ENCODE data around the gene SCAMP1. TPM values are rescaled to one million over a fixed set of nuclear protein-coding genes. Genes with fewer than 3 reads are reported as not detected.

SCAMP1 gene
- polyA plus RNA-seq, 4 donors: 3.5 to 24.5 (median 7.7) TPM

DNA sequence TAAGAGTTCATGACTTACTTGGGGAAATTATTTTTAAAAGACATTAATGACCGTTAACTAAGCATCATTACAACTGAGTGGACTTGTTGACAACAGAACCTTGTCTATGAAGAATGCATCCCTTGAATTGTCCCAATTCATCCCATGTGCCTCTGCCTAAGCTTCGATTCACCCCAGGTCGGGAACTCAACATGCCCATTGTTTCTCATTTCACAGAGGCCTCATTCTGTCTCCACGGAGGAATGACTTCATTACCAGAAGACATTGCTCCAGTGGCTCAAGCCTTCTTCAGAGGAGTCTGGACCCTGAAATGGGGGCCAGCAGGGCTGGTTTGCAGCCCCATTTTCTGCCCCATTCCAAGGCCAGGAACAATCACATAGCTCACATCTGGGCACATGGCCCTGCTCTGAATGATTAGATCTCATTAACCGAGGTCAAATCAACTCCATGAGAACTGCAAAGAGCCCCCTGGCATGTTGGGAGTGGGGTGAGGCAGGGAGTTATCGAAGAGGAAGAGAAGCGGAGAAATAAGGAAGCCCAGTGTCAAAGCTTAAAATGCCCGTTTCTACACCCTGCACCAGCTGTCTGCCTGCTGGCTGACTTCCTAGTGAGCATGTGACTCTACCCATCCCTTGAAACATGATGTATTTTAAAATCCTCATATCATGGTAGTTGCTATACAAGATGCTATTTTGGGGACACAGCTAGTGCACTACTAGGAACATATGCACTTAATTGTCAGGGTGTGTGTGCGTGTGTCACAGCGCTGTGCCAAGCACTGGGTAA lies 150.9 kb downstream of the SCAMP1 start:
- WGBS, 3 donors: 69 to 85% (median 83%) methylated on average over 10 of the region's 10 CpGs

DNA sequence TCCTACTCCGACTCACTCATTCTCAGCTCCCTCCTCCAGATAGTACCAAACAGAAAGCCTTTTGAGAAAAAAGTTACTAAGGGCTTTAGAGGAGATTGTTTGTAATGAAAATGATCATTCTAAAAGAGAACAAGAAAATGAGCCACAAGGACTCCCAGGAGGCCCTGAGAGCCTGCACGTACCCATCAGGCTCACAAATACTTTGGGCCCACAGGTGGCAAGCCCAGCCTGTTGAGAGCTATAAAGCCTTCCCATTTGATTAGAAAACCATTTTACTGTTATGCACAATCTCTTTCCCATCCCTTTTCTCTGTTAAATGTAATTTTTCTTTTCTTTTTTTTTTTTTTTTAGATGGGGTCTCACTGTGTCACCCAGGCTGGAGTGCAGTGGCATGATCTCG lies 152.0 kb downstream of the SCAMP1 start:
- WGBS, 3 donors: 92 to 96% (median 94%) methylated on average over 3 of the region's 3 CpGs
- FAIRE-seq: no peak
- H3K36me3 ChIP-seq (ENCODE audit: control insufficient read depth in 3 of 3, insufficient read depth in 2 of 3, low read depth in 1 of 3, low read length in 3 of 3): peaks cover 0 to 13% (median 0%) of the 10 kb centered on the region in 3 donors
- no peaks in the 10 kb centered on the region for H3K9me3 ChIP-seq (ENCODE audit: control insufficient read depth in 2 of 2, insufficient read depth in 1 of 2, low read depth in 1 of 2, low read length in 1 of 2)
- DNase-seq: no peak
- no peak overlapping the region for H3K4me3 ChIP-seq (ENCODE audit: low read depth in 1 of 3, low read length in 3 of 3)
- no peaks in the 10 kb centered on the region for H3K27me3 ChIP-seq (ENCODE audit: control insufficient read depth in 3 of 3, insufficient read depth in 3 of 3, low read length in 3 of 3)
- H3K4me1 ChIP-seq (ENCODE audit: control insufficient read depth in 3 of 3, insufficient read depth in 2 of 3, low read depth in 1 of 3, low read length in 2 of 3): peaks cover 0 to 24% (median 5%) of the 10 kb centered on the region in 3 donors
- H3K27ac ChIP-seq (ENCODE audit: low read depth in 1 of 3, low read length in 2 of 3): no peak overlapping the region

More for the DNA sequence above, 150.9 kb downstream of the SCAMP1 start:
- Histone ChIP-seq H3K27me3 (ENCODE audit: control insufficient read depth in 3 of 3, insufficient read depth in 3 of 3, low read length in 3 of 3) (no peaks in the 10 kb centered on the region), H3K4me1 (ENCODE audit: control insufficient read depth in 3 of 3, insufficient read depth in 2 of 3, low read depth in 1 of 3, low read length in 2 of 3) (peaks cover 0 to 27% (median 5%) of the 10 kb centered on the region in 3 donors), H3K36me3 (ENCODE audit: control insufficient read depth in 3 of 3, insufficient read depth in 2 of 3, low read depth in 1 of 3, low read length in 3 of 3) (peaks cover 0 to 18% (median 0%) of the 10 kb centered on the region in 3 donors), H3K4me3 (ENCODE audit: low read depth in 1 of 3, low read length in 3 of 3) (no peak overlapping the region), H3K27ac (ENCODE audit: low read depth in 1 of 3, low read length in 2 of 3) (peak overlapping the region in 1 of 3 donors; percentile 38), H3K9me3 (ENCODE audit: control insufficient read depth in 2 of 2, insufficient read depth in 1 of 2, low read depth in 1 of 2, low read length in 1 of 2) (no peaks in the 10 kb centered on the region)
- FAIRE-seq (no peak), DNase-seq (no peak)

DNA sequence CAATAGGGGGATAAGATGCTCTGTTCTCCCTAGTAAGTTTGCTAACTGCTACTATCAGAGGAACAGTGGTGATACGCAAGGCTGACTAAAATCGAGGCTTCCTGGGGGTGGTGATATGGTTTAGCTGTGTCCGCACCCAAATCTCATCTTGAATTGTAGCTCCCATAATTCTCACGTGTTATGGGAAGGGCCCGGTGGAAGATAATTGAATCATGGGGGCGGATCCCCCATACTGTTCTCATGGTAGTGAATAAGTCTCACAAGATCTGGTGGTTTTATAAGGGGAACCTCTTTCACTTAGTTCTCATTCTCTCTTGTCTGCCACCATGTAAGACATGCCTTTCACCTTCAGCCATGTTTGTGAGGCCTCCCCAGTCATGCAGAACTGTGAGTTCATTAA lies 153.0 kb downstream of the SCAMP1 start:
- FAIRE-seq (no peak), DNase-seq (no peak)
- Histone ChIP-seq H3K4me1 (ENCODE audit: control insufficient read depth in 3 of 3, insufficient read depth in 2 of 3, low read depth in 1 of 3, low read length in 2 of 3) (peaks cover 3 to 25% (median 5%) of the 10 kb centered on the region in 3 donors), H3K9me3 (ENCODE audit: control insufficient read depth in 2 of 2, insufficient read depth in 1 of 2, low read depth in 1 of 2, low read length in 1 of 2) (no peaks in the 10 kb centered on the region), H3K4me3 (ENCODE audit: low read depth in 1 of 3, low read length in 3 of 3) (no peak overlapping the region), H3K27ac (ENCODE audit: low read depth in 1 of 3, low read length in 2 of 3) (no peak overlapping the region), H3K27me3 (ENCODE audit: control insufficient read depth in 3 of 3, insufficient read depth in 3 of 3, low read length in 3 of 3) (no peaks in the 10 kb centered on the region), H3K36me3 (ENCODE audit: control insufficient read depth in 3 of 3, insufficient read depth in 2 of 3, low read depth in 1 of 3, low read length in 3 of 3) (peaks cover 0 to 13% (median 0%) of the 10 kb centered on the region in 3 donors)
- WGBS, 3 donors: 75 to 83% (median 80%) methylated on average over 6 of the region's 6 CpGs

DNA sequence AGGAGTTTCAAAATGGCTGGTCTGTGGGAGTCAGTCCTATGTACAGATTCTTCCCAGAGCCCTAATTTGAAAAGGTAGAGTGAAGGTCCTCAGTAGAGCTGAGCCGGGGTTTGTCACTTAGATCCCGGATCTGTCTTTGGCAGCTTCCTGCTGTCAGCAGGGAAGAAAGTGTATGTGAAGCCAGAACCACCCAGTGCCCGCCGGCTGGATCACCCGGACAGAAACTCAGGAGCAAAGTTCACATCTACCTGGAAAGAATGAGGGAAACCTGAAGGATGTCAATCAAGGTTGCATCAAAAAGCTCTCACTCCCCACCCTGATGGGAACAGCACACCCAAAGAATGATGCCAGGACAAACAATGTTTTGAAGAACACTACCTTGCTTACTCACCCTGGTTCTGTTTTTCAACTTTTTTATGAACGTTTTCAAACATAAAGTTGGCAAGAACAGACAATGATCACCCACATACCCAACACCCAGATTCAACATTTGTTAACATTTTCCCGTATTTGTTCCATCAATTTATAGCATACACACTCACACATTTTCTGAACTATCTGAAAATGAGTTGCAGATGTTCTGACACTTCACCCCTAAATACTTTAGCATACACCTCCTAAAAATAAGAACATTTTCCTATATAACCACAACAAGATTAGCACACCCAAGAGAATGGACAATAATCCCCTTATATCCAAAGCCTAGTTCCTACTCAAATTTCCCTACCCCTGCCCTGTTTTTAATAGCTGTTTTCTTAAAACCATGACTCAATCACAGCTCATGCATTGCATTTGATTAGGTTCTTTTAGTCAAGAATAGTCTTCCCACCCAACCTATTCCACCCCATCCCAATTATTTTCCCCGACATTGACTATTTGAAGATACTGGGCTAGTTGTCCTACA lies 154.3 kb downstream of the SCAMP1 start:
- Histone ChIP-seq H3K4me1 (ENCODE audit: control insufficient read depth in 3 of 3, insufficient read depth in 2 of 3, low read depth in 1 of 3, low read length in 2 of 3) (peaks cover 8 to 25% (median 11%) of the 10 kb centered on the region in 3 donors), H3K27me3 (ENCODE audit: control insufficient read depth in 3 of 3, insufficient read depth in 3 of 3, low read length in 3 of 3) (no peaks in the 10 kb centered on the region), H3K27ac (ENCODE audit: low read depth in 1 of 3, low read length in 2 of 3) (no peak overlapping the region), H3K4me3 (ENCODE audit: low read depth in 1 of 3, low read length in 3 of 3) (no peak overlapping the region), H3K9me3 (ENCODE audit: control insufficient read depth in 2 of 2, insufficient read depth in 1 of 2, low read depth in 1 of 2, low read length in 1 of 2) (no peaks in the 10 kb centered on the region), H3K36me3 (ENCODE audit: control insufficient read depth in 3 of 3, insufficient read depth in 2 of 3, low read depth in 1 of 3, low read length in 3 of 3) (peaks cover 0 to 7% (median 0%) of the 10 kb centered on the region in 3 donors)
- WGBS, 3 donors: 39 to 75% (median 49%) methylated on average over 8 of the region's 8 CpGs
- FAIRE-seq: no peak
- DNase-seq: peak in 1 of 2 donors; percentile 55

DNA sequence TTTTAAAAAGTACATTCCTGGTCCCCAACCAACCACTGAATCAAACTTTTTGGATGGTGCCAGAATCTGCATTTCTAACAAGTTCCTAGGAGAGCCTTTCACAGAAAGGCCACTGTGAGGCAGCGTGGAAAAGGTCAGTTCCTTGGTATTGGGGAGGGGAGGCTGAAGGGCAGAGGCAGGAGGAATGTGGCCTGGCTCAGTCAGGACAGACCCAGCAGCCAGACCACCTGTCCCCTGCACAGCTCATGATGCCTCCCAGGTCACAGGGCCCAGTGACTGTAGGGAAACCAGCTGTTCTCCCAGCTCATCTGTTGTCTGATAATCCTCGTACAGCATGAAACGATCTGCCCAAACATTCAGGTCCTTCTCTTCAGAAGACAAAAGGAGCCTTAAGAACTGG lies 155.3 kb downstream of the SCAMP1 start:
- DNase-seq (no peak), FAIRE-seq (no peak)
- Histone ChIP-seq H3K4me1 (ENCODE audit: control insufficient read depth in 3 of 3, insufficient read depth in 2 of 3, low read depth in 1 of 3, low read length in 2 of 3) (peaks cover 11 to 22% (median 12%) of the 10 kb centered on the region in 3 donors), H3K27ac (ENCODE audit: low read depth in 1 of 3, low read length in 2 of 3) (no peak overlapping the region), H3K36me3 (ENCODE audit: control insufficient read depth in 3 of 3, insufficient read depth in 2 of 3, low read depth in 1 of 3, low read length in 3 of 3) (peaks cover 0 to 6% (median 0%) of the 10 kb centered on the region in 3 donors), H3K27me3 (ENCODE audit: control insufficient read depth in 3 of 3, insufficient read depth in 3 of 3, low read length in 3 of 3) (no peaks in the 10 kb centered on the region), H3K4me3 (ENCODE audit: low read depth in 1 of 3, low read length in 3 of 3) (no peak overlapping the region), H3K9me3 (ENCODE audit: control insufficient read depth in 2 of 2, insufficient read depth in 1 of 2, low read depth in 1 of 2, low read length in 1 of 2) (no peaks in the 10 kb centered on the region)
- 89 to 92% (median 89%) methylated on average over 3 of the region's 3 CpGs for WGBS, 3 donors

DNA sequence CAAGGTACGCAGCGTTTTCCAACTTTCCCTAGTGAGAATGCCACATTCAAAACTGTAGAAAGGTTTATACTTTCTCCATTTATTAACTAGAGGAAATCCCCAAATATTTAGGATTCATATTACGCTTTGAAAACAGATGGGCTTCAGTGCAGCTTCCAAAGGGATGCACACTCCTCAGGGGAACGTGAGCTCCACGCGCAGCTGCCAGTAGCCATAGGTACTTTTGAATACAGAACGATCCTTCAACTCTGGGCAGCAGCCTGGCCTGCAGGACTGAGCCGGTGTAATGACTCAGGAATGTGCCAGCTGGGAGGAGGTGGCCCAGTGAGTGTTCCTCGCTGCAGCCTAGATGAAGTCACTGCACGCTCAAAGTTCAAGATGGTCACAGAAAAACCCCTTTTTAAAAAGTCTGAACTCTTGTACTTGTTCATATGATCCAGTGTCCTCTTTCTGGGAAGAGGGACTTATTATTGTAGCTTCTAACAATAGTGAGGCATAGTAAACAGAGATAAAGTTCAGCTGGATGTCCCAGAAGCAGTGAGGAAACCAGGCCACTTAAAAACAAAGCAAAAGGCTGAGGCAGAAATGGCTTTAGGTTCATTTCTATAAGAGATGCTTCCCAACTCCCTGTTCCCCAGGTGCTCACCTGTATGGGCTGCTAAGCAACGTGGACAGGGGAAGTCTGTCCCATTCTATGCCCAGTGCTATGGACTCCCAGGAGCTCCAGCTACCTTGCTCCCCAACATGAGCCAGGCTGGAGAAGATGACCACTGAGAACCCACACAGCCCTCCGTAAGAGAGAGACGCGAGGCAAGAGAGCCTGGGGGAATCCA lies 158.2 kb downstream of the SCAMP1 start:
- DNase-seq: peak; percentile 89 to 94
- Histone ChIP-seq H3K27me3 (ENCODE audit: control insufficient read depth in 3 of 3, insufficient read depth in 3 of 3, low read length in 3 of 3) (no peaks in the 10 kb centered on the region), H3K4me3 (ENCODE audit: low read depth in 1 of 3, low read length in 3 of 3) (no peak overlapping the region), H3K27ac (ENCODE audit: low read depth in 1 of 3, low read length in 2 of 3) (peak overlapping the region; percentile 65 to 85 (median 84)), H3K4me1 (ENCODE audit: control insufficient read depth in 3 of 3, insufficient read depth in 2 of 3, low read depth in 1 of 3, low read length in 2 of 3) (peaks cover 16 to 25% (median 18%) of the 10 kb centered on the region in 3 donors), H3K36me3 (ENCODE audit: control insufficient read depth in 3 of 3, insufficient read depth in 2 of 3, low read depth in 1 of 3, low read length in 3 of 3) (peaks cover 0 to 6% (median 2%) of the 10 kb centered on the region in 3 donors), H3K9me3 (ENCODE audit: control insufficient read depth in 2 of 2, insufficient read depth in 1 of 2, low read depth in 1 of 2, low read length in 1 of 2) (no peaks in the 10 kb centered on the region)
- WGBS, 3 donors: 26 to 54% (median 33%) methylated on average over 14 of the region's 14 CpGs
- FAIRE-seq: no peak

DNA sequence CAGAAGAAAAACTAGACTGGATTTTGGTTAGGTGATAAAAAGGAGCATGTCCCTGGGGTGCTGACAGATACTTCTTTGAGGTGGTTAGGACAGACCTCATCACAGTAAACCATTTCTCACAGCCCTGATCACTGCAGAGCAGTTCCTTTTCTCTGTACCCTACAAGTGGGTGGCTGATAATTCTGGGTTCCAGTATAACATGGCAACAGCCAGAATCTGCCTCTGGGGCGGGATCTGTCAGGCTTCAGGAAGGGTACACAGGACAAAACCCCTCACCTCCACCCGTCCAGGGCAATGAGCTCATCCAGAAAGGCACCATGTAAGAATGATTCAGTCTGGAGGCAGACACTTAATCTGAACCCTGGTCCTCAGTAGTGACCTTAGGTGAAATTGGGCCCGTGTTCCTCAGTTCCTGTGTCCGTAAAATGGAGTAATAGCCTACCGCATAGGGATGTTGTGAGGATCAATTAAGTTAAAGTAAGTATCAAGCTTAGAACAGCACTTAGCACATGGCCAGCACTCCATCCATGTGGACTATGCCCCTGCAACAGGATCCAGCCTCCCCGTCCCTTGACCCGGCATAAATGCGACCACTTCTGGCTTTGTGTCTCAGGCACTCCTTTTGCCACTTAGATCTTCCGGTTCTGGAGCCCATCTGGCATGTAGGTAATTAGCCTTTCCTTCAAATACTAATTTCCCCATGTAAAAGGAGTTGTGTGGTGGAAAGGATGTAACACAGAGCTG lies 159.0 kb downstream of the SCAMP1 start:
- WGBS, 3 donors: 68 to 77% (median 73%) methylated on average over 9 of the region's 9 CpGs
- H3K36me3 ChIP-seq (ENCODE audit: control insufficient read depth in 3 of 3, insufficient read depth in 2 of 3, low read depth in 1 of 3, low read length in 3 of 3): peaks cover 0 to 6% (median 2%) of the 10 kb centered on the region in 3 donors
- H3K27ac ChIP-seq (ENCODE audit: low read depth in 1 of 3, low read length in 2 of 3): peak overlapping the region; percentile 65 to 85 (median 84)
- H3K27me3 ChIP-seq (ENCODE audit: control insufficient read depth in 3 of 3, insufficient read depth in 3 of 3, low read length in 3 of 3): no peaks in the 10 kb centered on the region
- DNase-seq (peak; percentile 44 to 57), FAIRE-seq (no peak)
- H3K9me3 ChIP-seq (ENCODE audit: control insufficient read depth in 2 of 2, insufficient read depth in 1 of 2, low read depth in 1 of 2, low read length in 1 of 2): no peaks in the 10 kb centered on the region
- H3K4me3 ChIP-seq (ENCODE audit: low read depth in 1 of 3, low read length in 3 of 3): no peak overlapping the region
- peaks cover 16 to 25% (median 18%) of the 10 kb centered on the region in 3 donors for H3K4me1 ChIP-seq (ENCODE audit: control insufficient read depth in 3 of 3, insufficient read depth in 2 of 3, low read depth in 1 of 3, low read length in 2 of 3)

Measured in small intestine (tissue), 7 donors.